Erythroblast (primary cell): ENCODE data around the gene SPEF2.

ENCODE experiments used
- GATA1 ChIP-seq: IDR thresholded peaks from 2 replicates; pipeline ENCODE4 v1.6.1; 2011; ENCODE audit warnings: low read depth, mild to moderate bottlenecking, control low read depth, low read length, moderate library complexity
- POLR2A ChIP-seq: IDR thresholded peaks from 2 replicates; pipeline ENCODE4 v1.6.1; 2011; ENCODE audit warnings: mild to moderate bottlenecking, low read length

DNA sequence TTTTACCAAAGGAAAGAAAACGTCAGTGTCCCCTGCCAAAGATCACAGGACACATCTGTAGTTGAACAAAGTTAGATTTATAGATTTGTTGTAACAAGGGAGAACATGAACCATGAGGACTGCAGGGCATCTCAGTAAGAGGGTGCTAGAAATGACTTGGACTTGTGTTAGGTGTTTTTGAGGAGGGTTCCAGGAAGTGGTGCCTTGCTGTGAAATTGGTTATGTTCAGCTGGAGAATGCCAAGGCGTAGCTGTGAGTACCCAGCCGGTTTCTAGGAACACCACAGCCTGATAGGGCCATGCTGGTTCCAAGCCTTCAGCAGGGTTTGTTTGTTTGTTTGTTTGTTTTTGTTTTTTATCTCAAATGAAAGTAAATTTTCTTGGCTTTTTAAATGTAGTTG lies 5.3 kb downstream of the SPEF2 start:
- TF ChIP-seq POLR2A (no peak), GATA1 (no peak)
